ENCODE measurements around the gene FBXW7.
A peak's percentile ranks its signal among the peaks of the same experiment; 100 is the strongest.

FBXW7 gene

DNA sequence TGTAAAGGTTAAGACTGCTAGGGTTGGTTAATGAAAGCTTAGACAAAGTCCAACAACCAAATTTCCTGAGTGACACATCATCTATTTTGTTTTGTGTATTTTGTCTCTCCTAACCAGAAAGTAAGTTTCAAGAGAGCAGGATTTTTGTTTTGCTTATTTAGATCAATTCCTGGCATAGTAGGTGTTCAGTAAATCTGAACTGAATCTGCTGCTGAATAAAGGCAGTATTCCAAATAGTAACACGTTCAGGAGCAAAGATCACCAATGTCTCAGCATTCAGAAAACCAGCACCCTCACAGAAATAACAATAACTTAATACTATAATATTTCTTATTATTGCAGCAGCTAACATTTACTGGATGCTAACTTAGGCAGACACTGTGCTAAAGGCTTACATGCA, 12.2 kb downstream of the FBXW7 start:
- H2AK5ac ChIP-seq (ENCODE audit: low read length): no peak overlapping the region
- WGBS (ENCODE audit: extremely low coverage, insufficient coverage, insufficient read length): no CpG with 5 or more reads among the region's 1 CpG
- H3K79me2 ChIP-seq (ENCODE audit: control insufficient read depth, insufficient read depth, low read length, poor library complexity): peaks cover 2% of the 10 kb centered on the region
- H3K79me1 ChIP-seq (ENCODE audit: low read length): no peaks in the 10 kb centered on the region
- H3K23ac ChIP-seq (ENCODE audit: low read length): no peak overlapping the region
- H3K36me3 ChIP-seq (ENCODE audit: control insufficient read depth in 1 of 2, insufficient read depth in 2 of 2, low read length in 2 of 2): no peaks in the 10 kb centered on the region
- no peak overlapping the region for H3K18ac ChIP-seq (ENCODE audit: low read length)
- H3K27ac ChIP-seq (ENCODE audit: low read depth, low read length): no peak overlapping the region
- H3K4me3 ChIP-seq (ENCODE audit: low read depth, low read length): no peak overlapping the region
- no peak overlapping the region for H4K8ac ChIP-seq (ENCODE audit: low read depth, low read length)
- no peak overlapping the region for H2BK12ac ChIP-seq (ENCODE audit: low read length)
- no peak overlapping the region for H3K4ac ChIP-seq (ENCODE audit: low read depth, low read length)
- no peaks in the 10 kb centered on the region for H3K4me1 ChIP-seq (ENCODE audit: control insufficient read depth in 1 of 2, insufficient read depth in 2 of 2, low read length in 2 of 2)
- no peak overlapping the region for H2AFZ ChIP-seq (ENCODE audit: insufficient read depth, low read length, poor library complexity)
- no peaks in the 10 kb centered on the region for H3K27me3 ChIP-seq (ENCODE audit: insufficient read depth, low read length)
- H3K9me3 ChIP-seq (ENCODE audit: insufficient read depth, low read depth, low read length): no peaks in the 10 kb centered on the region
- H2BK5ac ChIP-seq (ENCODE audit: low read depth, low read length, poor library complexity): no peak overlapping the region
- H4K91ac ChIP-seq (ENCODE audit: low read depth, low read length): no peak overlapping the region
- no peak overlapping the region for H3K4me2 ChIP-seq (ENCODE audit: low read length)
- no peak overlapping the region for H3K14ac ChIP-seq (ENCODE audit: low read length)
- no peak overlapping the region for H2BK120ac ChIP-seq (ENCODE audit: insufficient read depth, low read length, poor library complexity)
- DNase-seq: no peak
- no peak overlapping the region for H3K9ac ChIP-seq (ENCODE audit: low read length)
- no peak overlapping the region for H4K12ac ChIP-seq (ENCODE audit: low read depth, low read length)

GRCh38 chr4:152522754-152523153, 13.1 kb downstream of the FBXW7 start:
- no CpG with 5 or more reads among the region's 2 CpGs for WGBS (ENCODE audit: extremely low coverage, insufficient coverage, insufficient read length)
- Histone ChIP-seq H4K91ac (ENCODE audit: low read depth, low read length) (no peak overlapping the region), H3K14ac (ENCODE audit: low read length) (no peak overlapping the region), H3K9me3 (ENCODE audit: insufficient read depth, low read depth, low read length) (no peaks in the 10 kb centered on the region), H3K4me3 (ENCODE audit: low read depth, low read length) (no peak overlapping the region), H3K27me3 (ENCODE audit: insufficient read depth, low read length) (no peaks in the 10 kb centered on the region), H3K4ac (ENCODE audit: low read depth, low read length) (no peak overlapping the region), H2AFZ (ENCODE audit: insufficient read depth, low read length, poor library complexity) (no peak overlapping the region), H4K12ac (ENCODE audit: low read depth, low read length) (no peak overlapping the region), H3K9ac (ENCODE audit: low read length) (no peak overlapping the region), H3K79me1 (ENCODE audit: low read length) (no peaks in the 10 kb centered on the region), H3K27ac (ENCODE audit: low read depth, low read length) (no peak overlapping the region), H2BK5ac (ENCODE audit: low read depth, low read length, poor library complexity) (no peak overlapping the region), H3K36me3 (ENCODE audit: control insufficient read depth in 1 of 2, insufficient read depth in 2 of 2, low read length in 2 of 2) (no peaks in the 10 kb centered on the region), H2AK5ac (ENCODE audit: low read length) (no peak overlapping the region), H3K18ac (ENCODE audit: low read length) (no peak overlapping the region), H2BK120ac (ENCODE audit: insufficient read depth, low read length, poor library complexity) (no peak overlapping the region), H4K8ac (ENCODE audit: low read depth, low read length) (no peak overlapping the region), H3K4me1 (ENCODE audit: control insufficient read depth in 1 of 2, insufficient read depth in 2 of 2, low read length in 2 of 2) (no peaks in the 10 kb centered on the region), H3K79me2 (ENCODE audit: control insufficient read depth, insufficient read depth, low read length, poor library complexity) (peaks cover 2% of the 10 kb centered on the region), H3K23ac (ENCODE audit: low read length) (no peak overlapping the region), H2BK12ac (ENCODE audit: low read length) (no peak overlapping the region), H3K4me2 (ENCODE audit: low read length) (no peak overlapping the region)
- no peak for DNase-seq

DNA sequence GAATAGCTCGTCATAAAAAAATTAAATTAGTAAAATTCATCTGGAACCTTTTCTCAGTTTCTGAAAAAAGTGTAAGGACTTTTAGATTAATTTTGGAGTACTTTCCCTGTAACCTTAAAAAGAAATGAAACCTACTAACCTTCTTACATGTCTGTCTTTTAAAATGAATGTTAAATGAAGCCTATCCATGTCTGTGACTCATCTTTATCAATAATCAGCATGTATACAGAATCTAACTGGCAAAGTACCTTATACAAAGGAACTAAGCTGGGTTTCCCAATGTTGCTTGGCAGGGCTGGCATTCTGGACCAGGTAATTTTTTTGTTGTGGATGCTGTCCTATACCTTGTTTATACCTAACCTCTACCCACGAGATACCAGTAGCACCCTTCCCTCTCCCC, 13.6 kb downstream of the FBXW7 start:
- Histone ChIP-seq H3K27ac (ENCODE audit: low read depth, low read length) (no peak overlapping the region), H3K14ac (ENCODE audit: low read length) (no peak overlapping the region), H3K4ac (ENCODE audit: low read depth, low read length) (no peak overlapping the region), H4K8ac (ENCODE audit: low read depth, low read length) (no peak overlapping the region), H3K36me3 (ENCODE audit: control insufficient read depth in 1 of 2, insufficient read depth in 2 of 2, low read length in 2 of 2) (no peaks in the 10 kb centered on the region), H4K12ac (ENCODE audit: low read depth, low read length) (no peak overlapping the region), H3K9me3 (ENCODE audit: insufficient read depth, low read depth, low read length) (no peaks in the 10 kb centered on the region), H3K23ac (ENCODE audit: low read length) (no peak overlapping the region), H4K91ac (ENCODE audit: low read depth, low read length) (no peak overlapping the region), H3K9ac (ENCODE audit: low read length) (no peak overlapping the region), H2BK12ac (ENCODE audit: low read length) (no peak overlapping the region), H3K79me2 (ENCODE audit: control insufficient read depth, insufficient read depth, low read length, poor library complexity) (no peaks in the 10 kb centered on the region), H2AFZ (ENCODE audit: insufficient read depth, low read length, poor library complexity) (no peak overlapping the region), H2AK5ac (ENCODE audit: low read length) (no peak overlapping the region), H2BK5ac (ENCODE audit: low read depth, low read length, poor library complexity) (no peak overlapping the region), H3K4me3 (ENCODE audit: low read depth, low read length) (no peak overlapping the region), H3K4me1 (ENCODE audit: control insufficient read depth in 1 of 2, insufficient read depth in 2 of 2, low read length in 2 of 2) (no peaks in the 10 kb centered on the region), H3K18ac (ENCODE audit: low read length) (no peak overlapping the region), H3K27me3 (ENCODE audit: insufficient read depth, low read length) (no peaks in the 10 kb centered on the region), H3K4me2 (ENCODE audit: low read length) (no peak overlapping the region), H3K79me1 (ENCODE audit: low read length) (no peaks in the 10 kb centered on the region), H2BK120ac (ENCODE audit: insufficient read depth, low read length, poor library complexity) (no peak overlapping the region)
- DNase-seq: no peak
- WGBS (ENCODE audit: extremely low coverage, insufficient coverage, insufficient read length): no CpG with 5 or more reads among the region's 2 CpGs

DNA sequence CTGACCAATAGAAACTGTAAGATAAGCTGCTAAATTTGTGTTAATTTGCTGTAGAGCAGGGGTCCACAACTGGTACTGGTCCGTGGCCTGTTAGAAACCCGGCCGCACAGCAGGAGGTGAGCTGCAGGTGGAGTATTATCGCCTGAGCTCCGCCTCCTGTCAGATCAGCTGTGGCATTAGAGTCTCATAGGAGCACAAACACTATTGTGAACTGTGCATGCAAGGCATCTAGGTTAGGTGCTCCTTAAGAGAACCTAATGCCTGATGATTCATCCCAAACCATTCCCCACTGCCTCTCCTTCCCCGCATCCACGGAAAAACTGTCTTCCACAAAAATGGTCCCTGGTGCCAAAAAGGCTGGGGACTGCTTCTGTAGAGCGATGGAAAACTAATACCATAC, 19.7 kb downstream of the FBXW7 start:
- peak in 1 of 2 donors; percentile 6 for DNase-seq
- H2AFZ ChIP-seq (ENCODE audit: insufficient read depth, low read length, poor library complexity): no peak overlapping the region
- H3K79me1 ChIP-seq (ENCODE audit: low read length): no peaks in the 10 kb centered on the region
- peaks cover 2% of the 10 kb centered on the region for H3K79me2 ChIP-seq (ENCODE audit: control insufficient read depth, insufficient read depth, low read length, poor library complexity)
- no peak overlapping the region for H2AK5ac ChIP-seq (ENCODE audit: low read length)
- H3K4me2 ChIP-seq (ENCODE audit: low read length): no peak overlapping the region
- H3K4me1 ChIP-seq (ENCODE audit: control insufficient read depth in 1 of 2, insufficient read depth in 2 of 2, low read length in 2 of 2): peaks cover 0 to 2% of the 10 kb centered on the region in 2 experiments
- H3K14ac ChIP-seq (ENCODE audit: low read length): no peak overlapping the region
- peak overlapping the region; percentile 63 for H3K9ac ChIP-seq (ENCODE audit: low read length)
- no peak overlapping the region for H2BK5ac ChIP-seq (ENCODE audit: low read depth, low read length, poor library complexity)
- no CpG with 5 or more reads among the region's 8 CpGs for WGBS (ENCODE audit: extremely low coverage, insufficient coverage, insufficient read length)
- no peak overlapping the region for H4K91ac ChIP-seq (ENCODE audit: low read depth, low read length)
- no peak overlapping the region for H3K4me3 ChIP-seq (ENCODE audit: low read depth, low read length)
- H3K27me3 ChIP-seq (ENCODE audit: insufficient read depth, low read length): no peaks in the 10 kb centered on the region
- no peak overlapping the region for H3K27ac ChIP-seq (ENCODE audit: low read depth, low read length)
- H4K8ac ChIP-seq (ENCODE audit: low read depth, low read length): no peak overlapping the region
- H3K36me3 ChIP-seq (ENCODE audit: control insufficient read depth in 1 of 2, insufficient read depth in 2 of 2, low read length in 2 of 2): no peaks in the 10 kb centered on the region
- H3K23ac ChIP-seq (ENCODE audit: low read length): peak overlapping the region; percentile 25
- H2BK120ac ChIP-seq (ENCODE audit: insufficient read depth, low read length, poor library complexity): no peak overlapping the region
- no peaks in the 10 kb centered on the region for H3K9me3 ChIP-seq (ENCODE audit: insufficient read depth, low read depth, low read length)
- no peak overlapping the region for H2BK12ac ChIP-seq (ENCODE audit: low read length)
- peak overlapping the region; percentile 46 for H3K4ac ChIP-seq (ENCODE audit: low read depth, low read length)
- H4K12ac ChIP-seq (ENCODE audit: low read depth, low read length): no peak overlapping the region
- no peak overlapping the region for H3K18ac ChIP-seq (ENCODE audit: low read length)
